ENCODE measurements around the gene ERCC8. TPM values are rescaled to one million over a fixed set of nuclear protein-coding genes. Genes with fewer than 3 reads are reported as not detected.

The ERCC8 gene
- total RNA-seq, 1 donor from 2014 or later: 10.2 TPM

GRCh38 chr5:60959156-60959555 lies 14.3 kb upstream of the ERCC8 start:
- no peak for DNase-seq (ENCODE audit: low spot score)
- Mint-ChIP-seq H3K4me1 (ENCODE audit: low read depth) (peaks cover 2% of the 10 kb centered on the region), H3K4me3 (ENCODE audit: low read depth) (no peak overlapping the region), H3K9me3 (peaks cover 10% of the 10 kb centered on the region), H3K27ac (no peak overlapping the region), H3K27me3 (ENCODE audit: low read depth) (no peaks in the 10 kb centered on the region), H3K36me3 (ENCODE audit: low read depth) (no peaks in the 10 kb centered on the region)
- intact Hi-C loops (cut with micrococcal nuclease): loop anchor here (10.0 kb wide), 1 partner anchor 696 kb away; no protein-coding TSS in a partner anchor

GRCh38 chr5:60958712-60959111 lies 13.8 kb upstream of the ERCC8 start:
- no peak for DNase-seq (ENCODE audit: low spot score)
- Mint-ChIP-seq H3K27ac (no peak overlapping the region), H3K36me3 (ENCODE audit: low read depth) (no peaks in the 10 kb centered on the region), H3K27me3 (ENCODE audit: low read depth) (no peaks in the 10 kb centered on the region), H3K4me1 (ENCODE audit: low read depth) (peaks cover 1% of the 10 kb centered on the region), H3K4me3 (ENCODE audit: low read depth) (no peak overlapping the region), H3K9me3 (peaks cover 10% of the 10 kb centered on the region)
- intact Hi-C loops (cut with micrococcal nuclease): loop anchor here (10.0 kb wide), 1 partner anchor 696 kb away; no protein-coding TSS in a partner anchor

DNA sequence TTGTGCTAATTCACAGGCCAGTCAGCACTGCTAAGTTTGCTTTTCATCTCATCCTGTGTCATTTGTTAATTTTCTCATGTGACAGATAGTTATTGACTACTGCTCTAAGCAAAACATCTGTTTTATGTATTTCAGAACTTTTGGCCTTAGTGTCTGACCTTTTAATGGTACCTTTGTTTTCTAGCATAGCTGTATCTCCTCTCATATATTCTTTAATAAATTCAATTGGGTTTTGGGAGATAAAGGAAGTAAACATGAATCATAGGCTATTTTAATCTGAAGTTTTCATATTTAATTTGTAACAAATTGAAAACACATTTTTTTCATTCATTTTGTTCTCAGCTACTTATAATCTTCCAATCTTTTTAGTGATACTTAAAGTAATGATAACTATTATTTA lies 13.2 kb upstream of the ERCC8 start:
- H3K4me3 Mint-ChIP-seq (ENCODE audit: low read depth): no peak overlapping the region
- no peaks in the 10 kb centered on the region for H3K27me3 Mint-ChIP-seq (ENCODE audit: low read depth)
- intact Hi-C loops (cut with micrococcal nuclease): loop anchor here (10.0 kb wide), 1 partner anchor 697 kb away; no protein-coding TSS in a partner anchor
- H3K27ac Mint-ChIP-seq: no peak overlapping the region
- H3K9me3 Mint-ChIP-seq: peaks cover 10% of the 10 kb centered on the region
- H3K4me1 Mint-ChIP-seq (ENCODE audit: low read depth): no peaks in the 10 kb centered on the region
- DNase-seq (ENCODE audit: low spot score): no peak
- H3K36me3 Mint-ChIP-seq (ENCODE audit: low read depth): no peaks in the 10 kb centered on the region

DNA sequence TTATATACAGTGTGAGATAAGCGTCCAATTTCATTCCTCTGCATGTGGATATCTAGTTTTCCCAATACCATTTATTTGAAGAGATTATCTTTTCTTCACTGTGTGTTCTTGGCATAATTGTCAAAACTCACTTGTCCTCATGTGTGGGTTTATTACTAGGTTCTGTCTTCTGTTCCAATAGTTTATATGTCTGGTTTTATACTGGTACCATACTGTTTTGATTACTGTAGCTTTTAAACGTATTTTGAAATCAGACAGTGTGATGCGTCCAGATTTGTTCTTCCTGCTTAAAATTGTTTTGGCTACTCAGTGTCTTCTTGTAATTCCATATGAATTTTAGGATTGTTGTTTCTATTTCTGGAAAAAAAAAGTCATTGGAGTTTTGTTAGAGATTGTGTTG lies 10.4 kb upstream of the ERCC8 start:
- intact Hi-C loops (cut with micrococcal nuclease): loop anchor here (10.0 kb wide), 1 partner anchor 700 kb away; no protein-coding TSS in a partner anchor
- Mint-ChIP-seq H3K27me3 (ENCODE audit: low read depth) (no peaks in the 10 kb centered on the region), H3K9me3 (peaks cover 10% of the 10 kb centered on the region), H3K4me1 (ENCODE audit: low read depth) (no peaks in the 10 kb centered on the region), H3K36me3 (ENCODE audit: low read depth) (no peaks in the 10 kb centered on the region), H3K4me3 (ENCODE audit: low read depth) (no peak overlapping the region), H3K27ac (no peak overlapping the region)
- DNase-seq (ENCODE audit: low spot score): no peak

DNA sequence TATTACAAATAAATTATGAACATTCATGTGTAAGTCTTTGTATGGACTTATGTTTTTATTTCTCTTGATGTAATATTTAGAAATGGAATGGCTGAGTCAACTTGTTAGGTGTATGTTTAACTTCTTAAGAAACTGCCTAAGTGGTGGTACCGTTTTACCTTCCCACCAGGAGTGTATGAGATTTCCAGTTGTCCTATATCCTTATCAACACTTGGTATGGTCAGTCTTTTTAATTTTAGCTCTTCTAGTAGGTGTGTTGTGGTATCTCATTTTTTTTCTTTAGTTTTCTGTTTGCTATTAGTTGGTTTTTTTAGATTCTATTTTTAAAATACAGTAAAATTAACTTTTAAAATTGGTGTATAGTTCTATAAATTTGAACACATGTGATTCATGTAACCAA lies 3.9 kb upstream of the ERCC8 start:
- no peaks in the 10 kb centered on the region for H3K36me3 Mint-ChIP-seq (ENCODE audit: low read depth)

DNA sequence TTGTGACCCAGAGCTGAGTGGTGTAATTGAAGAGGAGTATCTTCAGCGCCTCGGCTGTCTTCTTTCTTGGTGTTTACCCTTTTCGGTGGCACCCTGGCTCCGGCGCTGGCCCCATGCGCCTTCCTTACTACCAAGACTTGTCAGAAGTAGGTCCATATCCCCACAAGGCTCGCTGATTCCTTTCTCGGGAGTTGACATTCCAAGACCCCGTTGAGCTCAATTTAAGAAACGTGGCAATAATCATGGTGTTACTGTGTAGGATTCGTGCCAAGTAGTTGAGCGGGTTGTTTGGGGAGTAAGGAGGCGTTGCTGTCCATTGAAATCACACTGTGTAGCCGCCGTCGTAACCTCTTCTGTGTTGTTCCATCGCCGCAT lies 930 bp upstream of the ERCC8 start:
- Mint-ChIP-seq H3K27ac (peak overlapping the region; percentile 75), H3K36me3 (ENCODE audit: low read depth) (no peaks in the 10 kb centered on the region), H3K4me3 (ENCODE audit: low read depth) (no peak overlapping the region), H3K27me3 (ENCODE audit: low read depth) (no peaks in the 10 kb centered on the region), H3K9me3 (no peaks in the 10 kb centered on the region), H3K4me1 (ENCODE audit: low read depth) (peaks cover 19% of the 10 kb centered on the region)
- intact Hi-C loops (cut with micrococcal nuclease): loop anchor here (1.0 to 10.0 kb wide), 5 partner anchors 27 to 385 kb away; partner anchors contain the start of genes DEPDC1B and SMIM15
- DNase-seq (ENCODE audit: low spot score): peak; percentile 15

More for the DNA sequence above, 3.9 kb upstream of the ERCC8 start:
- no peak overlapping the region for H3K27ac Mint-ChIP-seq
- H3K4me1 Mint-ChIP-seq (ENCODE audit: low read depth): peaks cover 16% of the 10 kb centered on the region
- intact Hi-C loops (cut with micrococcal nuclease): loop anchor here (5.0 to 10.0 kb wide), 2 partner anchors 214 to 264 kb away; partner anchors contain the start of gene SMIM15
- no peak for DNase-seq (ENCODE audit: low spot score)
- no peaks in the 10 kb centered on the region for H3K9me3 Mint-ChIP-seq
- H3K4me3 Mint-ChIP-seq (ENCODE audit: low read depth): no peak overlapping the region
- H3K27me3 Mint-ChIP-seq (ENCODE audit: low read depth): no peaks in the 10 kb centered on the region

- H3K9me3 Mint-ChIP-seq: no peaks in the 10 kb centered on the region
- H3K4me1 Mint-ChIP-seq (ENCODE audit: low read depth): peaks cover 17% of the 10 kb centered on the region
- intact Hi-C loops (cut with micrococcal nuclease): loop anchor here (2.0 to 10.0 kb wide), 2 partner anchors 259 to 387 kb away; no protein-coding TSS in a partner anchor
- no peak for DNase-seq (ENCODE audit: low spot score)
- no peaks in the 10 kb centered on the region for H3K27me3 Mint-ChIP-seq (ENCODE audit: low read depth)
- no peaks in the 10 kb centered on the region for H3K36me3 Mint-ChIP-seq (ENCODE audit: low read depth)
- H3K27ac Mint-ChIP-seq: no peak overlapping the region
- no peak overlapping the region for H3K4me3 Mint-ChIP-seq (ENCODE audit: low read depth)
Observed at GRCh38 chr5:60943624-60944023, 1.2 kb downstream of the ERCC8 start.

DNA sequence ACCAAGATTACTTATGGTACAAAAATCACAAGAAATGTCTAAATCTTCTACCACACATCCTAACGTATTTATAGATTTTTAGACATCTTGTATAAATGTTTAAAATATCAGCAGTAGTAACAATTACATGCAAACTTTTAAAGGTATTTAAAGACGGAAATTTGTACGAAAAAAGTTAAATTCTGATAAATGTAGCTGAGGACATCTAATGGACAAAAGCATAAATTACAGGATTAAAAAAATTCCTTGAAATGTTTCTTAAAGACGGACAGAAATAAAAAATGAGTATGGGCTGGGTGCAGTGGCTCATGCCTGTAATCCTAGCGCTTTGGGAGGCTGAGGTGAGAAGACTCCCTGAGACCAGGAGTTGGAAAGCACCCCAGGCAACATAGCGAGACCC lies 15.8 kb downstream of the ERCC8 start:
- no peaks in the 10 kb centered on the region for H3K4me1 Mint-ChIP-seq (ENCODE audit: low read depth)
- no peak for DNase-seq (ENCODE audit: low spot score)
- H3K9me3 Mint-ChIP-seq: no peaks in the 10 kb centered on the region
- intact Hi-C loops (cut with micrococcal nuclease): no loop called here
- no peaks in the 10 kb centered on the region for H3K27me3 Mint-ChIP-seq (ENCODE audit: low read depth)
- no peak overlapping the region for H3K27ac Mint-ChIP-seq
- H3K4me3 Mint-ChIP-seq (ENCODE audit: low read depth): no peak overlapping the region
- H3K36me3 Mint-ChIP-seq (ENCODE audit: low read depth): peaks cover 6% of the 10 kb centered on the region

- Mint-ChIP-seq H3K4me1 (ENCODE audit: low read depth) (no peaks in the 10 kb centered on the region), H3K27ac (no peak overlapping the region), H3K27me3 (ENCODE audit: low read depth) (no peaks in the 10 kb centered on the region), H3K9me3 (no peaks in the 10 kb centered on the region), H3K36me3 (ENCODE audit: low read depth) (peaks cover 6% of the 10 kb centered on the region), H3K4me3 (ENCODE audit: low read depth) (no peak overlapping the region)
- intact Hi-C loops (cut with micrococcal nuclease): no loop called here
- no peak for DNase-seq (ENCODE audit: low spot score)
Observed at GRCh38 chr5:60927450-60927849, 17.4 kb downstream of the ERCC8 start.

- H3K4me3 Mint-ChIP-seq (ENCODE audit: low read depth): no peak overlapping the region
- no peak overlapping the region for H3K27ac Mint-ChIP-seq
- no peaks in the 10 kb centered on the region for H3K27me3 Mint-ChIP-seq (ENCODE audit: low read depth)
- H3K36me3 Mint-ChIP-seq (ENCODE audit: low read depth): peaks cover 33% of the 10 kb centered on the region
- intact Hi-C loops (cut with micrococcal nuclease): no loop called here
- H3K9me3 Mint-ChIP-seq: no peaks in the 10 kb centered on the region
- no peak for DNase-seq (ENCODE audit: low spot score)
- no peaks in the 10 kb centered on the region for H3K4me1 Mint-ChIP-seq (ENCODE audit: low read depth)
Observed at GRCh38 chr5:60918466-60918865, 26.4 kb downstream of the ERCC8 start.

- H3K9me3 Mint-ChIP-seq: no peaks in the 10 kb centered on the region
- H3K4me1 Mint-ChIP-seq (ENCODE audit: low read depth): no peaks in the 10 kb centered on the region
- no peak overlapping the region for H3K27ac Mint-ChIP-seq
- H3K36me3 Mint-ChIP-seq (ENCODE audit: low read depth): peaks cover 39% of the 10 kb centered on the region
- H3K27me3 Mint-ChIP-seq (ENCODE audit: low read depth): no peaks in the 10 kb centered on the region
- H3K4me3 Mint-ChIP-seq (ENCODE audit: low read depth): no peak overlapping the region
- intact Hi-C loops (cut with micrococcal nuclease): no loop called here
- DNase-seq (ENCODE audit: low spot score): no peak
Observed at GRCh38 chr5:60916646-60917045, 28.2 kb downstream of the ERCC8 start.

DNA sequence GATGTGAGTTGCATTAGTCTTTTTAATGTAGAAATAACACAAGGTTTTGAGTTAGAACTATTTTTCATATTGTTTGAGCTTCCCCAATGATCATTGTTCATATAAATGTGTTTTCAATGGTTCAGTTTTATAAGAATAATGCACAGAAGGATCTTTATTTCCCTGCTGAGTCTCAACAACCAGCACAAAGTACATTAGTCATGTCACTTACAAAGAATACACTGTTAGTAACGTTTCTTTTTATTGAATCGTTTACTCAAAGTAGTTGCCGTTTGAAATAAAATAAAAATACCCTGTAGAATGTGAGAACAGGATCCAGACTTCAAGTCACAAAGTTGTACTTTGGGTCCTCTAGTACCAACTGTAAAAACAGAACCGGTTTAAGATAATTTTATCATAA lies 41.5 kb downstream of the ERCC8 start:
- no peaks in the 10 kb centered on the region for H3K9me3 Mint-ChIP-seq
- H3K36me3 Mint-ChIP-seq (ENCODE audit: low read depth): peaks cover 15% of the 10 kb centered on the region
- H3K27ac Mint-ChIP-seq: no peak overlapping the region
- H3K27me3 Mint-ChIP-seq (ENCODE audit: low read depth): no peaks in the 10 kb centered on the region
- H3K4me1 Mint-ChIP-seq (ENCODE audit: low read depth): peaks cover 11% of the 10 kb centered on the region
- no peak overlapping the region for H3K4me3 Mint-ChIP-seq (ENCODE audit: low read depth)
- intact Hi-C loops (cut with micrococcal nuclease): no loop called here
- no peak for DNase-seq (ENCODE audit: low spot score)

DNA sequence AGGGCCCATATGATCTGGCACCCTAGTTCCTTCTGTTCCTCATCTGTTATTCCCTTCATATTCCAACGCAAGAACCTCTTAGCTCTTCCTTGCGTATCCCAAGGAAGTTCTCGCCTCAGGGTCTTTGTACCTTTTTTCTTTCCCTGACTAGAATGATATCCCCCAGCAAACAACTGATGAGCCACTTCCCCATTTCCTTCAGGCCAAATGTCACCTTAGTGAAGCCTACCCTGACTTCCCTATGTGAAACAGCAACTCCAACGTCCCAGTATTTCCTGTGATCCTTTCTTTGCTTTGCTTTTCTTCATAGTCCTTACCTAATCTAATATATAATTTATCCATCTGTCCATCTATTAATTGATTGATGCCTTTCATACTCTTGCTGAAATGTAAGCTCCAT lies 47.9 kb downstream of the ERCC8 start:
- Mint-ChIP-seq H3K4me1 (ENCODE audit: low read depth) (no peaks in the 10 kb centered on the region), H3K36me3 (ENCODE audit: low read depth) (peaks cover 32% of the 10 kb centered on the region), H3K9me3 (no peaks in the 10 kb centered on the region), H3K27me3 (ENCODE audit: low read depth) (no peaks in the 10 kb centered on the region), H3K4me3 (ENCODE audit: low read depth) (no peak overlapping the region), H3K27ac (no peak overlapping the region)
- intact Hi-C loops (cut with micrococcal nuclease): no loop called here
- DNase-seq (ENCODE audit: low spot score): no peak

DNA sequence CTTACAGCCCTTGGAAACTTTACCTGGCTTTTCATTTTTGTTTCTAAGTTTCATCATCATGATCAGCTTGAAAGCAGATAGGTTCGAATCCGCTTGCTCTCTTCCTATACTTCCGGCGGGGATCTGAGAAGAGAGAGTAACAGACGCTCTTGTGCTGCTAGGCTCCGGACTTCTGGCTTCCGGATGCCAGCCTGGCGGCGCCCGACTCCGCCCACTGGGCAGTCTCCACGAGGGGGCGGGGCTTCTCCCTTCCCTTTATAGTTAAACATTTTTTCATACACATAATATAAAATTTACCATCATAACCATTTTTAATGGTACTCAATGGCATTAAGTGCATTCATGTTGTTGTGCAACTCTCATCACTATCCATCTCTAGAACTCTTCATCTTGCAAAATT lies 51.3 kb downstream of the ERCC8 start:
- intact Hi-C loops (cut with micrococcal nuclease): no loop called here
- H3K27me3 Mint-ChIP-seq (ENCODE audit: low read depth): no peaks in the 10 kb centered on the region
- no peak overlapping the region for H3K27ac Mint-ChIP-seq
- no peak overlapping the region for H3K4me3 Mint-ChIP-seq (ENCODE audit: low read depth)
- H3K4me1 Mint-ChIP-seq (ENCODE audit: low read depth): peaks cover 3% of the 10 kb centered on the region
- H3K36me3 Mint-ChIP-seq (ENCODE audit: low read depth): peaks cover 25% of the 10 kb centered on the region
- H3K9me3 Mint-ChIP-seq: no peaks in the 10 kb centered on the region
- DNase-seq (ENCODE audit: low spot score): no peak
